Lung (tissue), 12 donors: Measurements from ENCODE around the gene ATP13A1. TPM values are rescaled to one million over a fixed set of nuclear protein-coding genes. Genes with fewer than 3 reads are reported as not detected.
"Not testable (repeated sequence)": the region's sequence is repeated elsewhere in the genome, so short reads cannot be mapped to it uniquely, and the experiment has no call there.

ENCODE experiments used
- ATAC-seq: fragments of 200-7000 bp; cut with Tn5 transposase; one replicate; pipeline ENCODE4 v1.9.1; 2020; ENCODE audit warnings: moderate number of reproducible peaks; ENCODE audit not compliant: insufficient read depth, low FRiP score
- DNase-seq, 3 donors: peaks; one replicate each; pipeline ENCODE4 v3.0.0-alpha.2; 2013 to 2017
- H3K27ac ChIP-seq, 2 donors: one replicate each; pipeline ENCODE4 v1.5.1; 2013; ENCODE audit warnings: mild to moderate bottlenecking in 2 of 2, moderate library complexity in 2 of 2, control low read depth in 1 of 2, inconsistent platforms in 1 of 2, low read depth in 1 of 2, low read length in 1 of 2
- H3K27me3 ChIP-seq, 3 donors: one replicate each; pipeline ENCODE4 v1.5.1; 2013; ENCODE audit warnings: low read length in 2 of 3; ENCODE audit not compliant: control insufficient read depth in 3 of 3, insufficient read depth in 3 of 3
- H3K36me3 ChIP-seq, 4 donors: one replicate each; pipeline ENCODE4 v1.5.1; 2013; ENCODE audit warnings: low read length in 4 of 4, mild to moderate bottlenecking in 1 of 4, moderate library complexity in 1 of 4; ENCODE audit not compliant: control insufficient read depth in 4 of 4, insufficient read depth in 4 of 4
- H3K4me1 ChIP-seq, 5 donors: one replicate each; pipeline ENCODE4 v1.5.1; 2013; ENCODE audit warnings: low read length in 5 of 5, mild to moderate bottlenecking in 2 of 5, moderate library complexity in 1 of 5; ENCODE audit not compliant: control insufficient read depth in 5 of 5, insufficient read depth in 5 of 5
- H3K4me3 ChIP-seq: one replicate; pipeline ENCODE4 v1.5.1; 2013; ENCODE audit warnings: mild to moderate bottlenecking, control low read depth, moderate library complexity
- H3K9ac ChIP-seq, 2 donors: one replicate each; pipeline ENCODE4 v1.5.1; 2013; ENCODE audit warnings: low read length in 2 of 2, control low read depth in 1 of 2; ENCODE audit not compliant: insufficient read depth in 1 of 2
- H3K9me3 ChIP-seq, 4 donors: one replicate each; pipeline ENCODE4 v1.5.1; 2013; ENCODE audit warnings: low read length in 3 of 4, mild to moderate bottlenecking in 1 of 4, moderate library complexity in 1 of 4; ENCODE audit not compliant: control insufficient read depth in 4 of 4, insufficient read depth in 3 of 4
- WGBS, 2 donors: extraction: QIAGEN DNeasy Blood & Tissue Kit; methylation state at CpG; one replicate each; pipeline ENCODE4 v1.1.7; 2013; 5-methylcytosine and 5-hydroxymethylcytosine counted together
- polyA plus RNA-seq, 2 donors: library from polyadenylated mRNA; stranded (reverse); fragments of 200-250 nt; gene quantifications; one replicate each; pipeline ENCODE4 v1.2.1, GENCODE V29; 2013
- total RNA-seq, 2 donors: library from RNA; depleted of rRNA in 1 of 2; stranded (reverse); fragments of >200 nt in 1 of 2; gene quantifications; one replicate each; pipeline ENCODE4 v1.2.1, GENCODE V29; 2014 to 2021
- TF ChIP-seq, protein P1 (sequence below): IDR thresholded peaks from 2 replicates; pipeline ENCODE4 v1.5.1; 2012; ENCODE audit warnings: mild to moderate bottlenecking; ENCODE audit errors: control extremely low read depth, extremely low read depth
- donor health status: control.
- donor health status: control.
- donor health status: Bipolar disorder and iron deficiency.
- donor health status: healthy.
- donor health status: DM: yes; HTN: yes; CAD: no.

The ATP13A1 gene
- total and polyA plus RNA-seq, 4 donors = 35.7 to 70.4 (median 41.6) TPM

DNA sequence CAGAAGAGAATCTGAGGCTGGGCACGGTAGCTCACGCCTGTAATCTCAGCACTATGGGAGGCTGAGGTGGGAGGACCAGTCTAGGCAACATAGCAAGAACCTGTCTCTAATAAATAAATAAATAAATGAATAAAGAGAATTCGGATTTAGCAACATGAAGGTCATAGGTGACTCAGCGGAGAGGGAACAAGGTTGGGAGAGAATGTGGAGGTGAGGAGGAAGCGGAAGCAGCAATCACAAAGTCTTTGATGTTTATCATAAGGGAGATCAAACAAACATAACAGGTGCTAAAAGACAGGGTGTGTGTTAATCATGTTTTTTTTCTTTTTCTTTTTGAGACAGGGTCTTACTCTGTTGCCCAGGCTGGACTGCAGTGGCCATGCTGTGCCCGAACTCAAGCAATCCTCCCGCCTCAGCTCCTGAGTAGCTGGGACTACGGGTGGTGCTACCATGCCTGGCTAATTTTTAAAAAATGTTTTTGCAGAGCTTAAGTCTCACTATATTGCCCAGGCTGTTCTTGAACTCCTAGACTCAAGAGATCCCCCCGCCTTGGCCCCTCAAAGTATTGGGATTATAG, 61.3 kb downstream of the ATP13A1 start:
- no peak overlapping the region for H3K9ac ChIP-seq
- no peaks in the 10 kb centered on the region for H3K27me3 ChIP-seq
- H3K36me3 ChIP-seq = peaks cover 0 to 3% (median 0%) of the 10 kb centered on the region in 4 donors
- no peak overlapping the region for H3K27ac ChIP-seq
- no peak for ATAC-seq
- no peak for DNase-seq
- H3K4me1 ChIP-seq = peaks cover 0 to 5% (median 0%) of the 10 kb centered on the region in 5 donors
- H3K4me3 ChIP-seq = no peak overlapping the region
- TF ChIP-seq, protein P1, sequence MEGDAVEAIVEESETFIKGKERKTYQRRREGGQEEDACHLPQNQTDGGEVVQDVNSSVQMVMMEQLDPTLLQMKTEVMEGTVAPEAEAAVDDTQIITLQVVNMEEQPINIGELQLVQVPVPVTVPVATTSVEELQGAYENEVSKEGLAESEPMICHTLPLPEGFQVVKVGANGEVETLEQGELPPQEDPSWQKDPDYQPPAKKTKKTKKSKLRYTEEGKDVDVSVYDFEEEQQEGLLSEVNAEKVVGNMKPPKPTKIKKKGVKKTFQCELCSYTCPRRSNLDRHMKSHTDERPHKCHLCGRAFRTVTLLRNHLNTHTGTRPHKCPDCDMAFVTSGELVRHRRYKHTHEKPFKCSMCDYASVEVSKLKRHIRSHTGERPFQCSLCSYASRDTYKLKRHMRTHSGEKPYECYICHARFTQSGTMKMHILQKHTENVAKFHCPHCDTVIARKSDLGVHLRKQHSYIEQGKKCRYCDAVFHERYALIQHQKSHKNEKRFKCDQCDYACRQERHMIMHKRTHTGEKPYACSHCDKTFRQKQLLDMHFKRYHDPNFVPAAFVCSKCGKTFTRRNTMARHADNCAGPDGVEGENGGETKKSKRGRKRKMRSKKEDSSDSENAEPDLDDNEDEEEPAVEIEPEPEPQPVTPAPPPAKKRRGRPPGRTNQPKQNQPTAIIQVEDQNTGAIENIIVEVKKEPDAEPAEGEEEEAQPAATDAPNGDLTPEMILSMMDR = no peak
- H3K9me3 ChIP-seq = no peaks in the 10 kb centered on the region
- whole genome bisulfite sequencing, 2 donors = 77 to 88% methylated on average over 9 of the region's 9 CpGs

DNA sequence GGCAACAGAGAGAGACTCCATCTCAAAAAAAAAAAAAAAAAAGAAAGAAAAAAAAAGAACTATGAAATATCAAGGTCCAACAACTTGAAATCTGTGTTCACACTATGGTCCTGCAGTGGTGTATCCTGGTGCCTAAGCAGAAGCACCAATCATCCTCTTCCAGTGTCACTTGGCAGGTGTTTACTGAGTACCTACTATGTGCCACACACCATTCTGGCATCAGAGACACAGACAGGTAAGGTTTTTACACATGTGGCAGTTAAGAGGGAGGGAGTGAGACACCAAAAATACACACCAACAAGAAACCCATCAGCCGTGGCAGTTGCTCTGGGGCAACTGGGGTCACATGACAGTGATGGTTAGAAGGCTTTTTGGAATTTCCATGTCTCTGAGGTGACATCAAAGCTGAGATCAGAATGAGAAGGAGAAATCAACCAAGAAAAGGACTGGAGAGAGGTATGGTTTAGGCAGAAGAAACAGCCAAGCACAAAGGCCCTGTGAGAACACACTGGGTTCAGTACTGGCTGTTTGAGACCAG, 62.6 kb downstream of the ATP13A1 start:
- no peak for ATAC-seq
- no peak for DNase-seq
- Histone ChIP-seq H3K4me3 (no peak overlapping the region), H3K27me3 (no peaks in the 10 kb centered on the region), H3K9ac (no peak overlapping the region), H3K4me1 (peaks cover 0 to 8% (median 0%) of the 10 kb centered on the region in 5 donors), H3K36me3 (peaks cover 0 to 3% (median 0%) of the 10 kb centered on the region in 4 donors), H3K27ac (no peak overlapping the region), H3K9me3 (no peaks in the 10 kb centered on the region)
- TF ChIP-seq, protein P1 = no peak
- 64 to 73% methylated on average over 1 of the region's 1 CpG for WGBS, 2 donors

DNA sequence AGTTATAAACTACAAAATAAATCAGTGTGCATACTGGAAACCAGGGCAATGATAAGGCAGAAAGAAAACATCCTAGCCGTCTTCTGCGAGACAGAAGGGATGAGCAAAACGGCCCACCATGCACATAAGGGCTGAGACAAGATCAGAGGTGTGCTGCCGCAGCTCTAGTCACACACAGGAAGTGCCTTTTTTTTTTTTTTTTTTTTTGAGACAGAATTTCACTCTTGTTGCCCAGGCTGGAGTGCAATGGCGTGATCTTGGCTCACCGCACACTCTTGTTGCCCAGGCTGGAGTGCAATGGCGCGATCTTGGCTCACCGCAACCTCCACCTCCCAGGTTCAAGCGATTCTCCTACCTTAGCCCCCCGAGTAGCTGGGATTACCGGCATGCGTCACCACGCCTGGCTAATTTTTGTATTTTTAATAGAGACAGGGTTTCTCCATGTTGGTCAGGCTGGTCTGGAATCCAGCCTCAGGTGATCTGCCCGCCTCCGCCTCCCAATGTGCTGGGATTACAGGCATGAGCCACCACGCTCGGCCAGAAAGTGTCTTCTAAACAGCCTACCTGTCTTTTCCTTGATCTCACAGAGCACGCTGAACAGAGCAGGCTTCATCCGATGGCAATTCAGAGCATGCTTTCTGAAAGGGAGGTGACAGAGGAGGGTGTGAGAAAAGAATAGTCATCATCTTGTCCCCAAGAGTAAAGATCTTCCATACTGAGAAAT, 64.6 kb downstream of the ATP13A1 start:
- H3K9me3 ChIP-seq, ATAC-seq, H3K36me3 ChIP-seq, H3K27ac ChIP-seq, H3K9ac ChIP-seq, H3K27me3 ChIP-seq, H3K4me3 ChIP-seq, DNase-seq: not testable (repeated sequence)
- peaks cover 0 to 13% (median 5%) of the 10 kb centered on the region in 5 donors for H3K4me1 ChIP-seq
- WGBS, 2 donors = 88 to 97% methylated on average over 20 of the region's 20 CpGs

DNA sequence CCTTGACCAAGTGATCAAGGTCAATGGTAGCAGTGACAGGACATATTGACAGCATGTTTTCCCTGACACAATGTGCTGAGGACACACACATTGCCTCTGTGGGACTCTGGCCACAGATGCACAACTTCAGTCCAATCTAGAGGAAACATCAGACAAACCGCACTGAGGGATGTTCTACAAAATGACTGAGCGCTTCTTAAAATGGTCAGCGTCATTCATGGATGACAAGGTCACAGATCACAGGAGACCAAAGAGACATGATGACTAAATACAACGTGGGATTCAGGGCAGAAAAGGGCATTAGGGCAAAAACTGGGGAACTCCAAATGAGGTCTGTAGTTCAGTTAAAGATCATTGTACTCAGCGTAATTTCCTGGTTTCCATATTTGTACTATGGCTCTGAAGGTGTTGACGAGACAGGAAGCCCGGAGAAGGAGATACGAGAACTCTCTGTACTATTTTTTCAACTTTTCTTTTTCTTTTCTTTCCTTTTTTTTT, 65.6 kb downstream of the ATP13A1 start:
- Histone ChIP-seq H3K4me1 (peaks cover 0 to 13% (median 5%) of the 10 kb centered on the region in 5 donors), H3K9me3 (no peaks in the 10 kb centered on the region), H3K36me3 (peaks cover 0 to 3% (median under 1%) of the 10 kb centered on the region in 4 donors), H3K27me3 (no peaks in the 10 kb centered on the region), H3K27ac (no peak overlapping the region), H3K4me3 (no peak overlapping the region), H3K9ac (no peak overlapping the region)
- DNase-seq (no peak), ATAC-seq (peak; percentile 10)
- TF ChIP-seq, protein P1 = no peak
- WGBS, 2 donors = 72 to 74% methylated on average over 8 of the region's 8 CpGs
